PFSK-1 (cell line): ENCODE data around the gene KCNMA1.

ENCODE experiments used
- FOXP2 ChIP-seq: optimal IDR thresholded peaks from 2 replicates; pipeline ENCODE3; 2011; ENCODE audit warnings: borderline replicate concordance, control low read depth, inconsistent platforms; ENCODE audit not compliant: insufficient read depth; ENCODE audit errors: extremely low read length, extremely low read depth
- POLR2AphosphoS5 ChIP-seq: IDR thresholded peaks from 2 replicates; pipeline ENCODE4 v1.6.1; 2012; ENCODE audit warnings: low read depth, mild to moderate bottlenecking, control low read depth, low read length, moderate library complexity
- SIN3A ChIP-seq: IDR thresholded peaks from 2 replicates; pipeline ENCODE4 v1.6.1; 2012; ENCODE audit warnings: mild to moderate bottlenecking, low read length, moderate library complexity, borderline replicate concordance; ENCODE audit not compliant: insufficient read depth
- TAF1 ChIP-seq: IDR thresholded peaks from 2 replicates; pipeline ENCODE4 v1.6.1; 2012; ENCODE audit warnings: low read length, control low read depth, borderline replicate concordance; ENCODE audit not compliant: insufficient read depth
- TF ChIP-seq, protein P1 (sequence below), 2 experiments: IDR thresholded peaks; 2 replicates each; pipeline versions ENCODE4 v1.6.1 to v1.8.0; 2011 to 2012; ENCODE audit warnings: low read depth in 2 of 2, low read length in 2 of 2, control low read depth in 1 of 2, inconsistent platforms in 1 of 2, mild to moderate bottlenecking in 1 of 2, moderate library complexity in 1 of 2; ENCODE audit not compliant: insufficient read depth in 1 of 2

KCNMA1 gene

DNA sequence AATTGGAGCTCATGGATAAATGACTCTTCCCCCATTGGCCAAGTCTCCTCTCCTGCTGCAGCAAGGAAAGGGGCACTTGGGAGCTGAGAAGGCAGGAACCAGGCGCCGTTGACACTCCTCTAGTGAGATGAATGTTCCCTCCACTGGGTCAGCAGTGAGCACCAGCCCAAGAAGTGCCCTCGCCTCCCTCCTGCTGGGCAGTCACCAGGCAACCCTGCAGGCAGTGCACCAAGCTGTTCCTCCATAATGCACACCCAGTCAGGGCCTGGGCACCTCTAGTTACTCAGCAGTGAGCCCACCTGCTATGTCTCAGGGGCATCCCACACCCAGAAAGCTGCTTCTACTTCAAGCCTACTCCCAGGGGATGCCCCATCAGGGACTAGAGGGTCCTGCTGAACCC lies 84.3 kb downstream of the KCNMA1 start:
- TF ChIP-seq, protein P1, sequence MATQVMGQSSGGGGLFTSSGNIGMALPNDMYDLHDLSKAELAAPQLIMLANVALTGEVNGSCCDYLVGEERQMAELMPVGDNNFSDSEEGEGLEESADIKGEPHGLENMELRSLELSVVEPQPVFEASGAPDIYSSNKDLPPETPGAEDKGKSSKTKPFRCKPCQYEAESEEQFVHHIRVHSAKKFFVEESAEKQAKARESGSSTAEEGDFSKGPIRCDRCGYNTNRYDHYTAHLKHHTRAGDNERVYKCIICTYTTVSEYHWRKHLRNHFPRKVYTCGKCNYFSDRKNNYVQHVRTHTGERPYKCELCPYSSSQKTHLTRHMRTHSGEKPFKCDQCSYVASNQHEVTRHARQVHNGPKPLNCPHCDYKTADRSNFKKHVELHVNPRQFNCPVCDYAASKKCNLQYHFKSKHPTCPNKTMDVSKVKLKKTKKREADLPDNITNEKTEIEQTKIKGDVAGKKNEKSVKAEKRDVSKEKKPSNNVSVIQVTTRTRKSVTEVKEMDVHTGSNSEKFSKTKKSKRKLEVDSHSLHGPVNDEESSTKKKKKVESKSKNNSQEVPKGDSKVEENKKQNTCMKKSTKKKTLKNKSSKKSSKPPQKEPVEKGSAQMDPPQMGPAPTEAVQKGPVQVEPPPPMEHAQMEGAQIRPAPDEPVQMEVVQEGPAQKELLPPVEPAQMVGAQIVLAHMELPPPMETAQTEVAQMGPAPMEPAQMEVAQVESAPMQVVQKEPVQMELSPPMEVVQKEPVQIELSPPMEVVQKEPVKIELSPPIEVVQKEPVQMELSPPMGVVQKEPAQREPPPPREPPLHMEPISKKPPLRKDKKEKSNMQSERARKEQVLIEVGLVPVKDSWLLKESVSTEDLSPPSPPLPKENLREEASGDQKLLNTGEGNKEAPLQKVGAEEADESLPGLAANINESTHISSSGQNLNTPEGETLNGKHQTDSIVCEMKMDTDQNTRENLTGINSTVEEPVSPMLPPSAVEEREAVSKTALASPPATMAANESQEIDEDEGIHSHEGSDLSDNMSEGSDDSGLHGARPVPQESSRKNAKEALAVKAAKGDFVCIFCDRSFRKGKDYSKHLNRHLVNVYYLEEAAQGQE (IDR thresholded peaks at IDR 0.05; ENCODE audit: insufficient read depth in 1 of 2, low read depth in 2 of 2, low read length in 2 of 2) = no peak
- TF ChIP-seq FOXP2 (no peak), POLR2AphosphoS5 (no peak), SIN3A (no peak), TAF1 (no peak)

GRCh38 chr10:77552252-77552651 lies 85.4 kb downstream of the KCNMA1 start:
- TF ChIP-seq, protein P1 (IDR thresholded peaks at IDR 0.05; ENCODE audit: insufficient read depth in 1 of 2, low read depth in 2 of 2, low read length in 2 of 2) = no peak
- no peak for TF ChIP-seq SIN3A
- TF ChIP-seq TAF1 = no peak
- TF ChIP-seq FOXP2 = no peak
- TF ChIP-seq POLR2AphosphoS5 = no peak

DNA sequence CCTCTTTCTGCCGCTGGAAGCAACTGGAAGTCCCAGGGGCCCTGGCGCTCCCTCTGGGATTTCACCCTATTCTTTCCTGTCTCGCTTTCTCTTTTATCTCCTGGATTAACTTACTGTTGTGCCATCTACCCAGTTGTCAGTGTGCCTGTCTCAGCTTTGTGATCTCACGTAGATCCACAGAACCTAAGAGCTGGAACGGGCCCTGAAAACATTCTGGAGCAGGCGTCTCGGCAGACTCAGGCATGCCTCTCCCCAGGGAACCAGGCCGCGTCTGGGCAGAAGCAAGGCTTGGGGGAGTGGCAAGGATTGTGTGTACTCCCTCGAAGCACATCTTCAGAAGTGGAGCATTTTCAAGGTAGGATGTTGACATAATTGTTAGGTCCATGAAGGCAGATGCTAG lies 87.2 kb downstream of the KCNMA1 start:
- TF ChIP-seq, protein P1 (IDR thresholded peaks at IDR 0.05; ENCODE audit: insufficient read depth in 1 of 2, low read depth in 2 of 2, low read length in 2 of 2) = no peak
- TF ChIP-seq FOXP2 (no peak), POLR2AphosphoS5 (no peak), TAF1 (no peak)

- TF ChIP-seq, protein P1 (IDR thresholded peaks at IDR 0.05; ENCODE audit: insufficient read depth in 1 of 2, low read depth in 2 of 2, low read length in 2 of 2) = no peak
- TF ChIP-seq SIN3A (no peak), POLR2AphosphoS5 (no peak), FOXP2 (no peak), TAF1 (no peak)
These were observed 88.9 kb downstream of the KCNMA1 start for GRCh38 chr10:77548671-77549070.

GRCh38 chr10:77548157-77548556 lies 89.5 kb downstream of the KCNMA1 start:
- TF ChIP-seq SIN3A (no peak), POLR2AphosphoS5 (no peak), FOXP2 (no peak), TAF1 (no peak)
